Breast epithelium (tissue), 4 donors: Measurements from ENCODE around the gene PRPF31. TPM values are rescaled to one million over a fixed set of nuclear protein-coding genes. Genes with fewer than 3 reads are reported as not detected.
A peak's percentile ranks its signal among the peaks of the same experiment; 100 is the strongest.

Experiments used
- DNase-seq, 2 donors: peaks; one replicate each; pipeline ENCODE4 v3.0.0-alpha.2; 2019; ENCODE audit warnings: low spot score in 2 of 2
- H3K27ac ChIP-seq, 2 donors: fragments of 200-600 bp; sonication (generic) in 1 of 2; one replicate each; pipeline ENCODE4 v1.5.1; 2016 to 2019; ENCODE audit warnings: mild to moderate bottlenecking in 1 of 2
- H3K27me3 ChIP-seq, 2 donors: fragments of 200-600 bp; sonication (generic) in 1 of 2; one replicate each; pipeline versions ENCODE4 v1.5.1 to v1.6.0; 2017 to 2019; ENCODE audit warnings: control low read depth in 1 of 2, mild to moderate bottlenecking in 1 of 2
- H3K36me3 ChIP-seq: fragments of 200-600 bp; one replicate; pipeline ENCODE4 v1.5.1; 2019
- H3K4me1 ChIP-seq, 2 donors: fragments of 200-600 bp; sonication (generic); one replicate each; pipeline ENCODE4 v1.5.1; 2016 to 2019; ENCODE audit warnings: control low read depth in 1 of 2
- H3K4me3 ChIP-seq, 3 donors: fragments of 200-600 bp; sonication (generic); 1 replicate in 2 of 3; 2 replicates in 1 of 3; pipeline ENCODE4 v1.5.1; 2016 to 2019; ENCODE audit warnings: mild to moderate bottlenecking in 3 of 3, moderate library complexity in 2 of 3
- H3K9me3 ChIP-seq, 2 donors: fragments of 200-600 bp; sonication (generic) in 1 of 2; one replicate each; pipeline ENCODE4 v1.5.1; 2016 to 2019; ENCODE audit warnings: control low read depth in 1 of 2
- POLR2A ChIP-seq: fragments of 450-650 bp; IDR thresholded peaks from one replicate; pipeline ENCODE4 v1.6.1; 2016; ENCODE audit warnings: antibody characterized with exemption, mild to moderate bottlenecking, moderate library complexity
- POLR2AphosphoS5 ChIP-seq, 3 donors: sonication (generic); formaldehyde crosslinking; IDR thresholded peaks; one replicate each; pipeline ENCODE4 v1.6.1; 2017; ENCODE audit warnings: antibody characterized with exemption in 3 of 3
- intact Hi-C: fragments of 100-400 bp; cut with DNase I; formaldehyde crosslinking; loops from one replicate; pipeline ENCODE4 v1.15.1; 2023; ENCODE audit warnings: low total_unique reads
- total RNA-seq, 3 donors: library from RNA; depleted of rRNA; stranded (reverse); fragments of >200 nt; gene quantifications; one replicate each; pipeline ENCODE4 v1.1.0, GENCODE V29; 2016
- TF ChIP-seq, protein P1 (sequence below), 3 donors: fragments of 450-650 bp; IDR thresholded peaks; one replicate each; pipeline ENCODE4 v1.5.1; 2016 to 2017; ENCODE audit warnings: antibody characterized with exemption in 3 of 3, mild to moderate bottlenecking in 3 of 3, moderate library complexity in 3 of 3

Gene PRPF31
- total RNA-seq, 3 donors from 2014 or later, result 45.5 to 59.6 (median 52.5) TPM

DNA sequence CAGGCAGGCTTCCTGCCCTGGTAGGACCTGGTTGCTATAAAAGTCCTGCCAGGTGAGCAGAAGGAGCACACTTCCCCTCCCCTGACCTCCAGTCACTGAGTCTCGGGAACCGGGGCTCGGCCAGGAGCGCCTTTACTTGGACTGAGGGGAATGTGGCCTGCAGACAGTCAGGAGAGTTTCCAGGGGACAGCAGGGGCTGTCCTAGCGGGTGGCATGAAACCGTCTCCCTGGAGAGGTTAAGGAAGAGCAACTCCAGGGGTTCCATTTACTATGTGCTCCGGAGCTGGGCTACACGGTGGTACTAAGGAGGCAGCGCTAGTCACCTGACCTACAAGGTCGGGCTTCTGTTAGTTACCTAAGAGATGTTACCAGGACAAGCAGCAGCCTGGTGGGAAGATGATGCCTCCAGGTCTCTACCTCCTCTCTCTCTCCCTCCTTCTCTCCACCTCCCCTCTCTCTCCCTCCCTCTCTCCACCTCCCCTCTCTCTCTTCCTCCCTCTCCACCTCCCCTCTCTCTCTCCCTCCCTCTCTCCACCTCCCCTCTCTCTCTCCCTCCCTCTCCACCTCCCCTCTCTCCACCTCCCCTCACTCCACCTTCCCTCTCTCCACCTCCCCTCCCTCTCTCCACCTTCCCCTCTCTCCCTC, 17.9 kb downstream of the PRPF31 start:
- H3K27me3 ChIP-seq, result no peaks in the 10 kb centered on the region
- H3K4me1 ChIP-seq, result peaks cover 6 to 8% of the 10 kb centered on the region in 2 donors
- intact Hi-C loops, result no loop called here
- TF ChIP-seq POLR2AphosphoS5 (IDR thresholded peaks at IDR 0.05) (no peak), POLR2A (no peak)
- no peaks in the 10 kb centered on the region for H3K9me3 ChIP-seq
- no peak overlapping the region for H3K4me3 ChIP-seq
- no peak overlapping the region for H3K27ac ChIP-seq
- no peak for DNase-seq
- H3K36me3 ChIP-seq, result no peaks in the 10 kb centered on the region

DNA sequence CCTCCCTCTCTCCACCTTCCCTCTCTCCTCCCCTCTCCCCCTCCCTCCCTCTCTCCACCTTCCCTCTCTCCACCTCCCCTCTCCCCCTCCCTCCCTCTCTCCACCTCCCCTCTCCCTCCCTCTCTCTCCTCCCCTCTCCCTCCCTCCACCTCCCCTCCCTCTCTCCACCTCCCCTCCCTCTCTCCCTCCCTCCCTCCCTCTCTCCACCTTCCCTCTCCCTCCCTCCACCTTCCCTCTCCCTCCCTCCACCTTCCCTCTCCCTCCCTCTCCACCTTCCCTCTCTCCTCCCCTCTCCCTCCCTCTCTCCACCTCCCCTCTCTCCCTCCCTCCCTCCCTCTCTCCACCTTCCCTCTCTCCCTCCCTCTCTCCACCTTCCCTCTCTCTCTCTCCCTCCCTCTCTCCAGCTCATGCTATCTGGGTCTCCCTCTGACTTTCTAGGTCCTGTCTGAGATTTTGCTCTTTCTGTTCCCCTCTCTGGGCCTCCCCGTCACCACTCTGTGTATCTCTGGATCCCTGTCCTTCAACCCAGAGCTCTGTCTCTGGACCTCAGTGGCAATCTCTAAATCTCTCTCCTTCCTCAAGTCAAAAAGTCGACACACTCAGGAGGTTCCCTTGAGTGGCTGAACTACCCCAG, 18.5 kb downstream of the PRPF31 start:
- Histone ChIP-seq H3K27ac (no peak overlapping the region), H3K4me3 (no peak overlapping the region), H3K27me3 (no peaks in the 10 kb centered on the region), H3K9me3 (no peaks in the 10 kb centered on the region), H3K36me3 (no peaks in the 10 kb centered on the region), H3K4me1 (peaks cover 8 to 10% of the 10 kb centered on the region in 2 donors)
- TF ChIP-seq, protein P1, sequence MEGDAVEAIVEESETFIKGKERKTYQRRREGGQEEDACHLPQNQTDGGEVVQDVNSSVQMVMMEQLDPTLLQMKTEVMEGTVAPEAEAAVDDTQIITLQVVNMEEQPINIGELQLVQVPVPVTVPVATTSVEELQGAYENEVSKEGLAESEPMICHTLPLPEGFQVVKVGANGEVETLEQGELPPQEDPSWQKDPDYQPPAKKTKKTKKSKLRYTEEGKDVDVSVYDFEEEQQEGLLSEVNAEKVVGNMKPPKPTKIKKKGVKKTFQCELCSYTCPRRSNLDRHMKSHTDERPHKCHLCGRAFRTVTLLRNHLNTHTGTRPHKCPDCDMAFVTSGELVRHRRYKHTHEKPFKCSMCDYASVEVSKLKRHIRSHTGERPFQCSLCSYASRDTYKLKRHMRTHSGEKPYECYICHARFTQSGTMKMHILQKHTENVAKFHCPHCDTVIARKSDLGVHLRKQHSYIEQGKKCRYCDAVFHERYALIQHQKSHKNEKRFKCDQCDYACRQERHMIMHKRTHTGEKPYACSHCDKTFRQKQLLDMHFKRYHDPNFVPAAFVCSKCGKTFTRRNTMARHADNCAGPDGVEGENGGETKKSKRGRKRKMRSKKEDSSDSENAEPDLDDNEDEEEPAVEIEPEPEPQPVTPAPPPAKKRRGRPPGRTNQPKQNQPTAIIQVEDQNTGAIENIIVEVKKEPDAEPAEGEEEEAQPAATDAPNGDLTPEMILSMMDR (IDR thresholded peaks at IDR 0.05), result no peak
- TF ChIP-seq POLR2A (no peak), POLR2AphosphoS5 (IDR thresholded peaks at IDR 0.05) (no peak)
- intact Hi-C loops, result no loop called here
- DNase-seq, result no peak

DNA sequence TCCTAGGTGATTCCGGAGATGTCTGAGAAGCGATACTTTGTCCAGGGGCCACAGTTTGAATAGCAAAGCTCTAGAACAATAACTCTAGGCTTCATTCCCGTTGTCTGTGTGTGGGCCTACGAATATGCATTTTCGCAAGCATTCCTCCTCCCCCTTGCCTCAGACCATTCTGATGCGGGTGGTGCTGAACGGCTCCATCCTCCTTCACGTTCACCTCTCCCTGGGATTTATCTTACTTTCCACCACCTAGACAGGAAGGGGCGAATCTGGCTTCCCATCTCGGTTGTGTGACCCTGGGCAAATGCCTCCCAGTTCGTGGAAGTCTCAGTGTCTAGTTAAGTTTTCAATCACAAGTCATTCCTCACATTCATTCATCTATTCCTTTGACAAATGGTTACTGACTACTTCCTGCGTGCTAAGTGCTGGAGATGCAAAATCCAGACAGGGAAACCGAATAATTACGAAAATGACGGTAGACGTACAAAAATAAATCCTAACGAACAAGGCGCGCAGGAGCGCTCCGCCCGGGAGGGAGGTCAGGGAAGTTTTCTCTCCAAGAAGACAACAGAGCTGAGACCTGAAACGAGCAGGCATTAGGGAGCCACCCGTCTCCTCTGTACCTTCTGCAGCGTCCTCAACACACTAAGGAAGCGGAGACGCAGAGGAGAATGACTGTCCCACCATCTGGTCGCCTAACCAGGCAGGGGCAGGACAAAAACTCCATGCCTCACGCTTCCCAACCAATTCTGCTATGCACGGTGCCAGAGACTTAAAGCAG, 20.7 kb downstream of the PRPF31 start:
- no peaks in the 10 kb centered on the region for H3K27me3 ChIP-seq
- DNase-seq, result no peak
- no peaks in the 10 kb centered on the region for H3K9me3 ChIP-seq
- H3K4me3 ChIP-seq, result peak overlapping the region; percentile 39 to 71 (median 50)
- peak overlapping the region; percentile 41 to 61 for H3K27ac ChIP-seq
- peaks cover 8 to 20% of the 10 kb centered on the region in 2 donors for H3K4me1 ChIP-seq
- TF ChIP-seq POLR2AphosphoS5 (IDR thresholded peaks at IDR 0.05), result no peak
- TF ChIP-seq POLR2A, result no peak
- H3K36me3 ChIP-seq, result no peaks in the 10 kb centered on the region
- intact Hi-C loops, result no loop called here

DNA sequence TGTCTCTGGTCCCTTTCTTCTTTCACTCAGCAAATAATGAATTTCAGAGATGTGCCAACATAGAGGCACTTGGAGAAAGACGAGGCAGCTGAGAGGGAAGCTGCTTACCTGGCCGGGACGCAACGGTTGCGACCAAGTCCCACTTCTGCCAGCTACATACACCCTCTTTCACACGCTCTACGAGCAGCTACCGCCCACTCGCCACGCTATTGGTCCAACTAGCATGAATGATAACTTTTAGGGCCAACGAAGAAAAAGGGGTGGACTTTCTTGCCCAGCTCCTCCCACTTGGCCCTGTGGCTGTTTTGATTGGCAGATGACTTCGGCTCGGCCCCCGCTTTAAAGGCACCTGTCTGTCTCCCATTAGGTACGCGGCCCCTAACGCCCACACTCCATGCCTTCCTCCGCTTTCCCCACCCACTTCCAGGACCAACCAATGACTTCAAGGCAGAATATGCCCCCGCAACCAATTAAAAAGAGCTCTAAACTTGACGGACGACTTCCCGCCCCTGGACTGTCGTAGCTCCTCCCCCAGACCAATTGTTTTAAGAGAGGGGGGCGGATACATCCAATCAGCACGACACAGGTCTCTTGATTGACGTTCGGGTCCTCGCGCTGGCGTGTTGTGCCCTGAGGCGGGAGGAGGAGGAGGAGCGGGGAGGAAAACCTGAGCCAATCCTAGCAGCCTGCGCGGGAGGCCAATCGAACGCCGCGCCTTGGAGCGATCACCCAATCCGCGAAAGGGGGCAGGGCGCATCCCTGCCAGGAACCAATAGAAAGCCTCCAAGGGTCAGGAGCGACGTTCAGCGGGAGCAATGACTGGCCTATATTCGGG, 21.5 kb downstream of the PRPF31 start:
- Histone ChIP-seq H3K9me3 (no peaks in the 10 kb centered on the region), H3K4me1 (peaks cover 8 to 20% of the 10 kb centered on the region in 2 donors), H3K36me3 (no peaks in the 10 kb centered on the region), H3K27ac (peak overlapping the region; percentile 97 to 98), H3K4me3 (peak overlapping the region; percentile 97 to 100 (median 100)), H3K27me3 (no peaks in the 10 kb centered on the region)
- TF ChIP-seq POLR2A, result no peak
- TF ChIP-seq, protein P1 (IDR thresholded peaks at IDR 0.05), result no peak
- TF ChIP-seq POLR2AphosphoS5 (IDR thresholded peaks at IDR 0.05), result peak in 1 of 3 donors; percentile 52
- peak; percentile 100 for DNase-seq
- intact Hi-C loops, result no loop called here

DNA sequence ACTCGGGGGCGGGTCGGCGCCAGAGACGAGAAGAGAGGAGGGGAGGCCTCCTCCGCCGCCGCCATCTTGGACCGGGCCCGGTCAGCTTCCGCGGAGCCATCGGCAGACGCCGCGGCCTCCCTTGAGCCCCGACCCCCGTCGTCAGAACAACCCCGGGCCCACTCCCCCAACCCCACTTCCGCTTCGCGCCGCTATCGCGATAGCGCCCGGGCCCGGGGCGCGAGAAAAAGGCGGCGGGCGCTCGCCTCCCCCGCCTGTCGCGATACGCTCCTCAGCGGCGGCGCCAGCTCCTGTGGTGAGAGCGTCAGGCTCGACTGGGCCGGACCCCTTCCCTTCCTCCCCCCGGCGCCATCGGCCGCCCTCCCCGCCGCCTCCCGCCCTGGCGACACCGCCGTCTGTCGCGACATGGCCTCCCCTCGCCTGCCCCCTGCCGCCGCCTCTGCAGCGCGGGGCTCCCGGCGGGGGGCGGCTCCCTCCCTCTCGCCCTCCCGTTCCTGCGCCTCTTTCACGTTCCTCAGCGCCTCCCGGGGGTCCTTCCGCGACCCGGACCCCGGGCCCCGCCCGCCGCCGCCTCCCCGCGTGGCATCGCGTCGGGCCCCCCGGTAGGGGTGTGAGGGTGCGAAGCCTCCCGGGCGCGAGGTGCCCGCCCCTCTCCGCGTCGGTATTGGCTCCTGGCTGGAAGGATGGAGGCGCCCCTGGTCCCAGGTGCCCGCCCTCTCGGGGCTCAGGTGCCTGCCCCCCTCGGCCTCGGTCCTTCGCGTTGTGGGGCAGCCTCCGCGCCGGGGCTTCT, 22.3 kb downstream of the PRPF31 start, which contains the start of gene CNOT3:
TSS of gene CNOT3 (plus strand) at position 64 of the 790 bp plus-strand sequence. CDS start 5,217 bp downstream, outside the sequence.
- Histone ChIP-seq H3K27ac (peak within 1 kb of the TSS; percentile 97 to 98), H3K36me3 (no peaks in the 10 kb centered on the region), H3K4me3 (peak within 1 kb of the TSS; percentile 97 to 100 (median 100)), H3K27me3 (no peaks in the 10 kb centered on the region), H3K4me1 (peaks cover 8 to 20% of the 10 kb centered on the region in 2 donors), H3K9me3 (no peaks in the 10 kb centered on the region)
- TF ChIP-seq, protein P1 (IDR thresholded peaks at IDR 0.05), result no peak
- TF ChIP-seq POLR2A, result peak; percentile 86
- peak; percentile 71 to 86 (median 77) for TF ChIP-seq POLR2AphosphoS5 (IDR thresholded peaks at IDR 0.05)
- intact Hi-C loops, result no loop called here
- no peak for DNase-seq
